Endothelial cell of umbilical vein (primary cell): ENCODE results near the gene MLYCD. TPM values are rescaled to one million over a fixed set of nuclear protein-coding genes. Genes with fewer than 3 reads are reported as not detected.

Experiments used
- BruUV-seq: library from RNA; stranded (reverse); fragments of 400-500 nt; replicated peaks from 2 replicates; lab custom pipeline; 2021; lab: Mats Ljungman, UMichigan
- CTCF ChIA-PET: fragments of 300-600, 350-600 bp; sonication (Branson Sonifier 250); formaldehyde crosslinking; loops from one replicate; lab custom pipeline; 2021; ENCODE audit warnings: antibody characterized with exemption, inconsistent platforms; lab: Charles Lee
- POLR2A ChIA-PET: fragments of 300-600, 350-600 bp; sonication (Branson Sonifier 250); formaldehyde crosslinking; loops from one replicate; lab custom pipeline; 2021; ENCODE audit warnings: antibody characterized with exemption, inconsistent platforms; lab: Charles Lee
- DNase-seq: peaks from one replicate; pipeline ENCODE4 v3.0.0-alpha.2; 2011; ENCODE audit warnings: low read depth, low spot score
- FAIRE-seq: peaks from 2 replicates; lab custom pipeline; 2011; peaks lifted over from hg19 to GRCh38; lab: Jason Lieb, UNC
- H2AFZ ChIP-seq: 2 replicates; pipeline ENCODE4 v1.6.0; 2012; ENCODE audit warnings: low read depth, low read length, control low read depth, inconsistent platforms
- H3K27ac ChIP-seq: 2 replicates; pipeline ENCODE4 v1.5.1; 2011; ENCODE audit warnings: low read depth, mild to moderate bottlenecking, control low read depth, low read length, moderate library complexity; ENCODE audit not compliant: insufficient read depth
- H3K27me3 ChIP-seq, 2 experiments: 2 replicates each; pipeline versions ENCODE4 v1.6.0 to v1.6.1; 2011; ENCODE audit warnings: low read length in 2 of 2, mixed read lengths in 1 of 2; ENCODE audit not compliant: control insufficient read depth in 2 of 2, insufficient read depth in 2 of 2
- H3K36me3 ChIP-seq, 2 experiments: 2 replicates in 1 of 2; 3 replicates in 1 of 2; pipeline ENCODE4 v1.5.1; 2011; ENCODE audit warnings: low read length in 2 of 2, mild to moderate bottlenecking in 1 of 2, moderate library complexity in 1 of 2; ENCODE audit not compliant: control insufficient read depth in 2 of 2, insufficient read depth in 2 of 2; ENCODE audit errors: extremely low read depth in 1 of 2
- H3K4me1 ChIP-seq: 3 replicates; pipeline ENCODE4 v1.5.1; 2011; ENCODE audit warnings: mild to moderate bottlenecking, low read length; ENCODE audit not compliant: control insufficient read depth, insufficient read depth; ENCODE audit errors: extremely low read depth
- H3K4me2 ChIP-seq: 2 replicates; pipeline ENCODE4 v1.6.1; 2011; ENCODE audit warnings: low read length, control low read depth, mixed read lengths; ENCODE audit not compliant: insufficient read depth
- H3K4me3 ChIP-seq, 3 experiments: fragments of 200-600 bp in 1 of 3; sonication (generic), shearing (Covaris generic) in 1 of 3; replicated peaks in 1 of 3; 2 replicates each; pipeline ENCODE4 v1.5.1; 2011 to 2016; ENCODE audit warnings: control low read depth in 3 of 3, low read length in 3 of 3, mild to moderate bottlenecking in 2 of 3, inconsistent platforms in 1 of 3, low read depth in 1 of 3, moderate library complexity in 1 of 3; ENCODE audit not compliant: insufficient read depth in 1 of 3
- H3K79me2 ChIP-seq: 2 replicates; pipeline ENCODE4 v1.6.0; 2012; ENCODE audit warnings: low read length, inconsistent platforms; ENCODE audit not compliant: control insufficient read depth, insufficient read depth
- H3K9ac ChIP-seq: replicated peaks from 2 replicates; pipeline ENCODE3; 2011; ENCODE audit warnings: low read length, control low read depth; ENCODE audit not compliant: insufficient read depth; ENCODE audit errors: extremely low read depth
- H3K9me1 ChIP-seq: replicated peaks from 3 replicates; pipeline ENCODE4 v1.6.0; 2011; ENCODE audit warnings: mild to moderate bottlenecking, low read length; ENCODE audit not compliant: control insufficient read depth, insufficient read depth; ENCODE audit errors: extremely low read depth
- H3K9me3 ChIP-seq: replicated peaks from 2 replicates; pipeline ENCODE4 v1.5.1; 2012; ENCODE audit warnings: low read length, inconsistent platforms; ENCODE audit not compliant: control insufficient read depth, insufficient read depth
- H4K20me1 ChIP-seq: replicated peaks from 2 replicates; pipeline ENCODE3; 2011; ENCODE audit warnings: mild to moderate bottlenecking, low read length; ENCODE audit not compliant: control insufficient read depth, insufficient read depth; ENCODE audit errors: extremely low read depth
- CTCF ChIP-seq, 2 donors: IDR thresholded peaks; 1 replicate in 1 of 2; 2 replicates in 1 of 2; pipeline ENCODE4 v1.5.1; 2011; ENCODE audit warnings: low read length in 2 of 2, mild to moderate bottlenecking in 2 of 2, moderate library complexity in 2 of 2, control low read depth in 1 of 2, inconsistent platforms in 1 of 2, low read depth in 1 of 2; ENCODE audit not compliant: insufficient read depth in 1 of 2; ENCODE audit errors: extremely low read depth in 1 of 2
- EZH2 ChIP-seq: IDR thresholded peaks from 2 replicates; pipeline ENCODE4 v1.6.1; 2012; ENCODE audit warnings: borderline replicate concordance, low read depth, mild to moderate bottlenecking, moderate library complexity, low read length, inconsistent platforms; ENCODE audit not compliant: severe bottlenecking
- FOS ChIP-seq: IDR thresholded peaks from 2 replicates; pipeline ENCODE4 v1.6.1; 2011; ENCODE audit warnings: mild to moderate bottlenecking, low read length, moderate library complexity, borderline replicate concordance; ENCODE audit not compliant: insufficient read depth
- GATA2 ChIP-seq: IDR thresholded peaks from 2 replicates; pipeline ENCODE4 v1.7.0; 2011; ENCODE audit warnings: low read depth, mild to moderate bottlenecking, moderate library complexity, mixed read lengths, low read length; ENCODE audit not compliant: insufficient read length, insufficient read depth
- JUN ChIP-seq: IDR thresholded peaks from 2 replicates; pipeline ENCODE4 v1.6.1; 2011; ENCODE audit warnings: borderline replicate concordance, low read depth; ENCODE audit not compliant: insufficient read length, insufficient read depth
- MAX ChIP-seq: IDR thresholded peaks from 2 replicates; pipeline ENCODE4 v1.6.1; 2011; ENCODE audit not compliant: insufficient read depth, insufficient read length
- MYC ChIP-seq: IDR thresholded peaks from one replicate; pipeline ENCODE4 v1.6.1; 2011; ENCODE audit warnings: mild to moderate bottlenecking, low read depth, low read length
- POLR2A ChIP-seq: IDR thresholded peaks from 2 replicates; pipeline ENCODE4 v1.6.1; 2012; ENCODE audit warnings: low read depth, mild to moderate bottlenecking, control low read depth, low read length
- POLR2AphosphoS5 ChIP-seq: IDR thresholded peaks from 2 replicates; pipeline ENCODE4 v1.6.1; 2012; ENCODE audit warnings: low read depth, mild to moderate bottlenecking, control low read depth, low read length, moderate library complexity; ENCODE audit not compliant: insufficient read depth
- dilution Hi-C: fragments of 300-500 bp; cut with MboI; formaldehyde crosslinking; loops from one replicate; pipeline ENCODE4 v1.15.0; 2019; ENCODE audit warnings: low sequenced_read_pairs; ENCODE audit not compliant: extremely low pct_ligation_motif_present
- intact Hi-C: fragments of 100-400 bp; cut with micrococcal nuclease; formaldehyde crosslinking; loops from one replicate; pipeline ENCODE4 v1.10.0; 2022
- polyA plus RNA-seq, 4 experiments: library from polyadenylated mRNA; depleted of rRNA in 3 of 4; stranded (reverse) in 3 of 4; unstranded in 1 of 4; fragments of >200 nt; gene quantifications; 2 replicates each; pipeline versions ENCODE4 v1.2.1 to v1.2.3, GENCODE V29; 2011 to 2012; ENCODE audit warnings: missing spikeins in 1 of 4
- total RNA-seq: library from RNA; stranded (reverse); gene quantifications from 2 replicates; pipeline ENCODE4 v1.2.3, GENCODE V29; 2021

MLYCD gene
- total and polyA plus RNA-seq, 2 donors (not counting 3 experiments of a cell fraction or from before 2014, with no cell fraction given): 2.0 to 3.4 TPM

GRCh38 chr16:83914091-83914710 is 15.3 kb downstream of the MLYCD start:
- H3K79me2 ChIP-seq: no peaks in the 10 kb centered on the region
- no peak overlapping the region for H3K27ac ChIP-seq
- no TSS peak for BruUV-seq
- no peaks in the 10 kb centered on the region for H3K9me1 ChIP-seq
- H3K4me1 ChIP-seq: no peaks in the 10 kb centered on the region
- DNase-seq (no peak), FAIRE-seq (no peak)
- POLR2A ChIA-PET: no interaction called here
- no peaks in the 10 kb centered on the region for H3K9me3 ChIP-seq
- intact Hi-C loops (no loop called here), dilution Hi-C loops (no loop called here)
- H3K27me3 ChIP-seq: no peaks in the 10 kb centered on the region
- peaks cover 0 to 29% of the 10 kb centered on the region in 2 experiments for H3K36me3 ChIP-seq
- H3K4me2 ChIP-seq: no peak overlapping the region
- H3K4me3 ChIP-seq: no peak overlapping the region
- CTCF ChIA-PET: no interaction called here
- H2AFZ ChIP-seq: no peak overlapping the region
- H4K20me1 ChIP-seq: no peaks in the 10 kb centered on the region
- TF ChIP-seq POLR2A (no peak), JUN (no peak), EZH2 (no peak), GATA2 (no peak), FOS (no peak), MAX (no peak), POLR2AphosphoS5 (no peak), CTCF (IDR thresholded peaks at IDR 0.05; ENCODE audit: extremely low read depth in 1 of 2, insufficient read depth in 1 of 2, low read depth in 1 of 2, low read length in 2 of 2) (no peak), MYC (no peak)
- no peak overlapping the region for H3K9ac ChIP-seq
